H9 (cell line): ENCODE measurements around the gene ONECUT3. TPM values are rescaled to one million over a fixed set of nuclear protein-coding genes. Genes with fewer than 3 reads are reported as not detected.

Experiments used
- DNase-seq: peaks from one replicate; pipeline ENCODE4 v3.0.0-alpha.2; 2017
- H2AFZ ChIP-seq: one replicate; pipeline ENCODE4 v1.6.1; 2013; ENCODE audit warnings: mild to moderate bottlenecking, low read length, control low read depth, moderate library complexity
- H2AK5ac ChIP-seq: 2 replicates; pipeline ENCODE4 v1.6.1; 2013; ENCODE audit warnings: low read length, control low read depth, mixed read lengths; ENCODE audit not compliant: insufficient read length
- H2BK120ac ChIP-seq: one replicate; pipeline ENCODE4 v1.6.1; 2013; ENCODE audit warnings: low read depth, mild to moderate bottlenecking, low read length, control low read depth, inconsistent platforms; ENCODE audit not compliant: poor library complexity, severe bottlenecking
- H2BK12ac ChIP-seq: 2 replicates; pipeline ENCODE4 v1.6.1; 2013; ENCODE audit warnings: low read length, control low read depth, mixed read lengths, low read depth; ENCODE audit not compliant: insufficient read length
- H2BK15ac ChIP-seq: 2 replicates; pipeline ENCODE4 v1.6.1; 2013; ENCODE audit warnings: low read depth, low read length, control low read depth
- H2BK20ac ChIP-seq: one replicate; pipeline ENCODE4 v1.6.1; 2013; ENCODE audit warnings: low read depth, mild to moderate bottlenecking, low read length, control low read depth, inconsistent platforms; ENCODE audit not compliant: poor library complexity, severe bottlenecking
- H2BK5ac ChIP-seq: 2 replicates; pipeline ENCODE4 v1.6.1; 2013; ENCODE audit warnings: low read length, control low read depth, mixed read lengths; ENCODE audit not compliant: insufficient read length
- H3K14ac ChIP-seq: 2 replicates; pipeline ENCODE4 v1.6.1; 2013; ENCODE audit warnings: low read length, control low read depth; ENCODE audit not compliant: insufficient read depth
- H3K18ac ChIP-seq: 2 replicates; pipeline ENCODE4 v1.6.1; 2013; ENCODE audit warnings: low read depth, mild to moderate bottlenecking, mixed read lengths, low read length, control low read depth; ENCODE audit not compliant: insufficient read length
- H3K23ac ChIP-seq: 2 replicates; pipeline ENCODE4 v1.6.1; 2013; ENCODE audit warnings: low read length, control low read depth, mixed read lengths, low read depth; ENCODE audit not compliant: insufficient read length
- H3K23me2 ChIP-seq: 2 replicates; pipeline ENCODE4 v1.6.1; 2013; ENCODE audit warnings: low read depth, mild to moderate bottlenecking, mixed read lengths, low read length, control low read depth; ENCODE audit not compliant: insufficient read length, poor library complexity, severe bottlenecking
- H3K27ac ChIP-seq: 2 replicates; pipeline ENCODE4 v1.5.1; 2013; ENCODE audit warnings: low read length, control low read depth, mixed read lengths, low read depth; ENCODE audit not compliant: insufficient read length
- H3K27me3 ChIP-seq: 2 replicates; pipeline ENCODE4 v1.6.1; 2013; ENCODE audit warnings: low read length, control low read depth, inconsistent platforms; ENCODE audit not compliant: insufficient read depth
- H3K4ac ChIP-seq: 2 replicates; pipeline ENCODE4 v1.6.1; 2013; ENCODE audit warnings: low read depth, mild to moderate bottlenecking, control low read depth, inconsistent platforms, low read length, moderate library complexity
- H3K4me1 ChIP-seq: 2 replicates; pipeline ENCODE4 v1.6.1; 2013; ENCODE audit warnings: low read length, control low read depth, inconsistent platforms; ENCODE audit not compliant: insufficient read depth
- H3K4me2 ChIP-seq: 2 replicates; pipeline ENCODE4 v1.6.1; 2013; ENCODE audit warnings: low read length, control low read depth, mixed read lengths; ENCODE audit not compliant: insufficient read length, insufficient read depth
- H3K56ac ChIP-seq: 2 replicates; pipeline ENCODE4 v1.6.1; 2013; ENCODE audit warnings: low read depth, mild to moderate bottlenecking, mixed read lengths, low read length, control low read depth; ENCODE audit not compliant: insufficient read length
- H3K79me1 ChIP-seq: 2 replicates; pipeline ENCODE4 v1.6.1; 2013; ENCODE audit warnings: low read depth, mild to moderate bottlenecking, moderate library complexity, low read length, control low read depth, inconsistent platforms; ENCODE audit not compliant: insufficient read depth, poor library complexity, severe bottlenecking
- H3K79me2 ChIP-seq: 2 replicates; pipeline ENCODE4 v1.6.1; 2013; ENCODE audit warnings: low read length, control low read depth, inconsistent platforms; ENCODE audit not compliant: insufficient read depth
- H3K9ac ChIP-seq: 2 replicates; pipeline ENCODE4 v1.6.1; 2013; ENCODE audit warnings: low read length, control low read depth, mixed read lengths; ENCODE audit not compliant: insufficient read length; ENCODE audit errors: extremely low read depth
- H3K9me3 ChIP-seq: one replicate; pipeline ENCODE4 v1.6.1; 2013; ENCODE audit warnings: low read depth, low read length, inconsistent platforms; ENCODE audit not compliant: control insufficient read depth
- H3T11ph ChIP-seq: one replicate; pipeline ENCODE4 v1.6.1; 2013; ENCODE audit warnings: mild to moderate bottlenecking, low read length, control low read depth, inconsistent platforms
- H4K20me1 ChIP-seq: one replicate; pipeline ENCODE4 v1.6.1; 2013; ENCODE audit not compliant: control insufficient read depth, insufficient read length, insufficient read depth
- H4K5ac ChIP-seq: 2 replicates; pipeline ENCODE4 v1.6.1; 2013; ENCODE audit warnings: low read depth, mild to moderate bottlenecking, mixed read lengths, low read length, control low read depth; ENCODE audit not compliant: insufficient read length
- H4K8ac ChIP-seq: replicated peaks from 2 replicates; pipeline ENCODE4 v1.6.1; 2013; ENCODE audit warnings: low read length, control low read depth, mixed read lengths, low read depth; ENCODE audit not compliant: insufficient read length
- H4K91ac ChIP-seq: 2 replicates; pipeline ENCODE4 v1.6.1; 2013; ENCODE audit warnings: low read depth, mild to moderate bottlenecking, moderate library complexity, mixed read lengths, low read length, control low read depth; ENCODE audit not compliant: insufficient read length
- H3K27ac Mint-ChIP-seq, 3 experiments: 2 replicates in 2 of 3; 3 replicates in 1 of 3; pipeline ENCODE4 v1.8.0; 2020 to 2021; ENCODE audit warnings: mixed read lengths in 3 of 3, mild to moderate bottlenecking in 1 of 3, moderate library complexity in 1 of 3
- H3K27me3 Mint-ChIP-seq: 2 replicates; pipeline ENCODE4 v1.8.0; 2021; ENCODE audit warnings: low read depth, mild to moderate bottlenecking, moderate library complexity, mixed read lengths
- H3K36me3 Mint-ChIP-seq, 3 experiments: 2 replicates in 2 of 3; 3 replicates in 1 of 3; pipeline ENCODE4 v1.8.0; 2020 to 2021; ENCODE audit warnings: low read depth in 3 of 3, mixed read lengths in 3 of 3; ENCODE audit not compliant: insufficient read depth in 1 of 3
- H3K4me1 Mint-ChIP-seq, 2 experiments: 2 replicates each; pipeline ENCODE4 v1.8.0; 2020; ENCODE audit warnings: mixed read lengths in 2 of 2
- H3K4me3 Mint-ChIP-seq, 2 experiments: 2 replicates in 1 of 2; 3 replicates in 1 of 2; pipeline ENCODE4 v1.8.0; 2020 to 2021; ENCODE audit warnings: mild to moderate bottlenecking in 2 of 2, mixed read lengths in 2 of 2, moderate library complexity in 1 of 2
- H3K9me3 Mint-ChIP-seq, 2 experiments: 2 replicates in 1 of 2; 3 replicates in 1 of 2; pipeline ENCODE4 v1.8.0; 2020; ENCODE audit warnings: mild to moderate bottlenecking in 2 of 2, mixed read lengths in 2 of 2, moderate library complexity in 1 of 2
- CTCF ChIP-seq: fragments of 200-600 bp; sonication (generic); conservative IDR thresholded peaks from 3 replicates; pipeline ENCODE4 v1.8.0; 2021; ENCODE audit warnings: antibody characterized with exemption, mild to moderate bottlenecking
- WGBS: extraction: QIAGEN DNeasy Blood & Tissue Kit; methylation state at CpG from one replicate; pipeline ENCODE4 v1.1.7; 2013; ENCODE audit warnings: missing lambda C conversion rate, low lambda C conversion rate, mixed read lengths; ENCODE audit not compliant: insufficient read length; ENCODE audit errors: extremely low coverage; 5-methylcytosine and 5-hydroxymethylcytosine counted together
- total RNA-seq: library from RNA; stranded (reverse); gene quantifications from 2 replicates; pipeline ENCODE4 v1.2.1, GENCODE V29; 2021

The ONECUT3 gene
- total RNA-seq, 1 experiment from 2014 or later, result 0.04 TPM

GRCh38 chr19:1742989-1743696 lies 10.2 kb upstream of the ONECUT3 start:
- Mint-ChIP-seq H3K9me3 (peaks cover 5 to 6% of the 10 kb centered on the region in 2 experiments; a peak in 2 of 5 replicates), H3K4me1 (peaks cover 9 to 18% of the 10 kb centered on the region in 2 experiments), H3K36me3 (no peaks in the 10 kb centered on the region), H3K4me3 (no peak overlapping the region), H3K27ac (no peak overlapping the region), H3K27me3 (peaks cover 95% of the 10 kb centered on the region)
- Histone ChIP-seq H4K8ac (no peak overlapping the region), H3K56ac (no peak overlapping the region), H3K4ac (no peak overlapping the region), H4K5ac (no peak overlapping the region), H3K79me1 (no peaks in the 10 kb centered on the region), H3K27me3 (peaks cover 24% of the 10 kb centered on the region), H3K4me1 (no peaks in the 10 kb centered on the region; the same call in 1 of the 2 replicates), H2AFZ (no peak overlapping the region), H3K4me2 (no peak overlapping the region), H3K23me2 (peaks cover 16% of the 10 kb centered on the region), H3T11ph (no peak overlapping the region), H3K27ac (no peak overlapping the region), H3K14ac (no peak overlapping the region), H2BK15ac (no peak overlapping the region), H4K20me1 (no peaks in the 10 kb centered on the region), H2BK20ac (no peak overlapping the region), H3K9ac (no peak overlapping the region), H3K18ac (no peak overlapping the region), H2AK5ac (no peak overlapping the region), H2BK5ac (no peak overlapping the region), H3K79me2 (no peaks in the 10 kb centered on the region), H2BK12ac (no peak overlapping the region), H2BK120ac (no peak overlapping the region), H3K23ac (no peak overlapping the region), H3K9me3 (no peaks in the 10 kb centered on the region), H4K91ac (no peak overlapping the region)
- WGBS, result no CpG with 5 or more reads among the region's 34 CpGs
- TF ChIP-seq CTCF, result no peak
- DNase-seq, result no peak
